Stimulated activated effector memory CD8-positive, alpha-beta T cell treated with anti-CD3 and anti-CD28 coated beads, Interleukin-12 subunit alpha, Interleukin-12 subunit beta, amount 100 ng/mL, for 72 hours (primary cell): ENCODE measurements around the gene MCUR1.
"Not testable (repeated sequence)": the region's sequence is repeated elsewhere in the genome, so short reads cannot be mapped to it uniquely, and the experiment has no call there.

ENCODE experiments used
- ATAC-seq: fragments of 150-1000 bp; cut with Tn5 transposase; 2 replicates; pipeline ENCODE4 v1.10.0; 2021
- DNase-seq, 2 donors: peaks; one replicate each; pipeline ENCODE4 v3.0.0; 2021 to 2022; ENCODE audit warnings: low spot score in 2 of 2
- H3K27ac Mint-ChIP-seq: one replicate; pipeline ENCODE4 v1.8.0; 2022; ENCODE audit warnings: mild to moderate bottlenecking, mixed read lengths
- H3K36me3 Mint-ChIP-seq: one replicate; pipeline ENCODE4 v1.8.0; 2022; ENCODE audit warnings: mild to moderate bottlenecking, mixed read lengths
- H3K4me1 Mint-ChIP-seq: one replicate; pipeline ENCODE4 v1.8.0; 2022; ENCODE audit warnings: mixed read lengths
- H3K4me3 Mint-ChIP-seq: one replicate; pipeline ENCODE4 v1.8.0; 2022; ENCODE audit warnings: mild to moderate bottlenecking, mixed read lengths
- H3K9me3 Mint-ChIP-seq: one replicate; pipeline ENCODE4 v1.8.0; 2022; ENCODE audit warnings: mixed read lengths

MCUR1 gene

DNA sequence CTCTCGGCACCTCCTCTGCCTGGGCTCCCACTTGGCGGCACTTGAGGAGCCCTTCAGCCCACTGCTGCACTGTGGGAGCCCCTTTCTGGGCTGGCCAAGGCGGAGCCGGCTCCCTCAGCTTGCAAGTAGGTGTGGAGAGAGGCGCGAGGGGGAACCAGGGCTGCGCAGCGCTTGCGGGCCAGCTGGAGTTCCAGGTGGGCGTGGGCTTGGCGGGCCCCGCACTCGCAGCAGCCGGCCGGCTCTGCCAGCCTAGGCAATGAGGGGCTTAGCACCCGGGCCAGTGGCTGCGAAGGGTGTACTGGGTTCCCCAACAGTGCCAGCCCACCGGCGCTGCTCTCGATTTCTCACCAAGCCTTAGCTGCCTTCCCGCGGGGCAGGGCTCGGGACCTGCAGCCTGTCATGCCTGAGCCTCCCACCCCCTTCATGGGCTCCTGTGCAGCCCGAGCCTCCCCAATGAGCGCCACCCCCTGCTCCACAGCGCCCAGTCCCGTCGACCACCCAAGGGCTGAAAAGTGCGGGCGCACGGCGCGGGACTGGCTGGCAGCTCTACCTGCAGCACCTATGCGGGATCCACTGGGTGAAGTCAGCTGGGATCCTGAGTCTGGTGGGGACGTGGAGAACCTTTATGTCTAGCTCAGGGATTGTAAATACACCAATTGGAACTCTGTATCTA lies 41.9 kb downstream of the MCUR1 start:
- not testable (repeated sequence) for DNase-seq, H3K36me3 Mint-ChIP-seq, ATAC-seq, H3K27ac Mint-ChIP-seq, H3K4me3 Mint-ChIP-seq, H3K9me3 Mint-ChIP-seq
- peaks cover 11% of the 10 kb centered on the region for H3K4me1 Mint-ChIP-seq

DNA sequence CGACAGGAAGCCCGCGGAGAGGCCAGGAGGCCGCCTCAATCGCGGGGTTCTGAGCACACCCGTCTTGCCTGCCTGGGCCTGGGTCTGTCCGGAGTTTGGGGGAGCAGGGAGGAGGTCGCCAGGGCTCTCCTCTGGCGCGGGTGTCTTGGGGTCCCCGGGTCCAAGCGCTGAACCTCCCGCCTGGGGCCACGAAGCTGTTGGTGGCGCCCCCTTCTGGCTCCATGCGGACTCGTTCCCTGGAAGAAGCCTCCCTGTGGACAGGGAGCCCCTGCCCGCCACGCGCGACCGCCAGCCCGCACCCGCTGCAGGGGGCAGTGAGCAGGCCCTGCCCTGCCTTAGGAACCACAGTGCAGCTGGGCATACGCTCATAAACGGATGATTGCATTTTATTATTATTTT lies 44.7 kb downstream of the MCUR1 start:
- H3K36me3 Mint-ChIP-seq = peaks cover 6% of the 10 kb centered on the region
- peak in 1 of 2 donors; percentile 16 for DNase-seq
- H3K27ac Mint-ChIP-seq = no peak overlapping the region
- peaks cover 26% of the 10 kb centered on the region for H3K4me1 Mint-ChIP-seq
- H3K9me3 Mint-ChIP-seq = no peaks in the 10 kb centered on the region
- H3K4me3 Mint-ChIP-seq = no peak overlapping the region
- no peak for ATAC-seq

- no peak for DNase-seq
- no peaks in the 10 kb centered on the region for H3K9me3 Mint-ChIP-seq
- H3K36me3 Mint-ChIP-seq = peaks cover 6% of the 10 kb centered on the region
- peaks cover 26% of the 10 kb centered on the region for H3K4me1 Mint-ChIP-seq
- ATAC-seq = no peak
- H3K4me3 Mint-ChIP-seq = no peak overlapping the region
- H3K27ac Mint-ChIP-seq = no peak overlapping the region
Measured at GRCh38 chr6:13769034-13769654, 45.2 kb downstream of the MCUR1 start.

DNA sequence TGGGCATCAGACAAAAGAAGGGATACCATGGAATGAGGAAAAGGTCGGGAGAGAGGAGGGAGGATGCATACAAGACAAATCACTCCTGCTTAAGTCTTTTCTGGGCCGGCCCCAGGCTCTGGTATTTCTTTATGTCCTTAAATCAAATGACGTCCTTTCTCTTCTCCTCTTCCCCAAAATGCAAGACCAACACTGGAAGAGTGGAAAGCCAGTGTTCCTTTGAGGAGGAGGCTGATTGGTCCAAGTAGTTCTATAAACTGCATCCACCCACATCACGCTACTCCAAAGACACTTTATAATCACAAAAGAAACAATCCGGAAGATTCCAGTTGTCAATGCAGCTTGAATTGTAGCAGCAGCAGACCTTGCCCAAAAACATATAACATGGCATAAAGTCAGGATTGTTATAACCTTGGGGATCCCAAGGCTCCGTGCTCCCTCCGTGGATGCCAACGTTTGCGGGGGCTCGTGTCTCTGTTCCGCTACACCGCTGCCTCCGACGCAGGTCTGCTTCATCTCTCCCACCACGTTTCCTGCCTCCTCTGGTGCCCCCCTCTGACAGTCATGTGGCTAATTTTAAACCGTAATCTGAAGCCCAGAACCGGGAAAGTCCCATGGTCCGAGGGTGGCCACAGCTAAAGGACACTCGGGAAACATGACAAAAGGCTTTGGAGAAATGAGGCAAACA lies 47.1 kb downstream of the MCUR1 start:
- DNase-seq (peak; percentile 24 to 64), ATAC-seq (peak; percentile 61)
- peak overlapping the region; percentile 78 for H3K4me3 Mint-ChIP-seq
- peaks cover 6% of the 10 kb centered on the region for H3K36me3 Mint-ChIP-seq
- peak overlapping the region; percentile 88 for H3K27ac Mint-ChIP-seq
- peaks cover 43% of the 10 kb centered on the region for H3K4me1 Mint-ChIP-seq
- no peaks in the 10 kb centered on the region for H3K9me3 Mint-ChIP-seq

GRCh38 chr6:13766201-13766634 lies 48.1 kb downstream of the MCUR1 start:
- Mint-ChIP-seq H3K27ac (no peak overlapping the region), H3K36me3 (peaks cover 6% of the 10 kb centered on the region), H3K4me1 (peaks cover 54% of the 10 kb centered on the region), H3K4me3 (no peak overlapping the region), H3K9me3 (no peaks in the 10 kb centered on the region)
- DNase-seq (no peak), ATAC-seq (no peak)

- Mint-ChIP-seq H3K9me3 (no peaks in the 10 kb centered on the region), H3K4me3 (no peak overlapping the region), H3K4me1 (peaks cover 55% of the 10 kb centered on the region)
Measured at GRCh38 chr6:13765570-13765969, 48.8 kb downstream of the MCUR1 start.

GRCh38 chr6:13764996-13765395 lies 49.4 kb downstream of the MCUR1 start:
- no peak for ATAC-seq
- no peaks in the 10 kb centered on the region for H3K9me3 Mint-ChIP-seq
- peaks cover 58% of the 10 kb centered on the region for H3K4me1 Mint-ChIP-seq
- no peak overlapping the region for H3K27ac Mint-ChIP-seq
- DNase-seq = no peak
- H3K36me3 Mint-ChIP-seq = peaks cover 6% of the 10 kb centered on the region
- no peak overlapping the region for H3K4me3 Mint-ChIP-seq

More at GRCh38 chr6:13765570-13765969, 48.8 kb downstream of the MCUR1 start:
- Mint-ChIP-seq H3K27ac (no peak overlapping the region), H3K36me3 (peaks cover 6% of the 10 kb centered on the region)
- no peak for DNase-seq
- ATAC-seq = no peak

GRCh38 chr6:13763740-13764381 lies 50.5 kb downstream of the MCUR1 start:
- Mint-ChIP-seq H3K27ac (peak overlapping the region; percentile 63), H3K4me1 (peaks cover 69% of the 10 kb centered on the region), H3K4me3 (peak overlapping the region; percentile 60), H3K9me3 (no peaks in the 10 kb centered on the region), H3K36me3 (peaks cover 6% of the 10 kb centered on the region)
- DNase-seq (peak; percentile 12 to 72), ATAC-seq (peak; percentile 84)

- Mint-ChIP-seq H3K4me1 (peaks cover 69% of the 10 kb centered on the region), H3K36me3 (peaks cover 6% of the 10 kb centered on the region), H3K27ac (peak overlapping the region; percentile 92), H3K9me3 (no peaks in the 10 kb centered on the region), H3K4me3 (peak overlapping the region; percentile 60)
- DNase-seq = peak; percentile 9 to 71
- peak; percentile 87 for ATAC-seq
Measured at GRCh38 chr6:13762611-13763441, 51.5 kb downstream of the MCUR1 start.

- peaks cover 63% of the 10 kb centered on the region for H3K4me1 Mint-ChIP-seq
- no peaks in the 10 kb centered on the region for H3K9me3 Mint-ChIP-seq
- ATAC-seq (no peak), DNase-seq (no peak)
- no peaks in the 10 kb centered on the region for H3K36me3 Mint-ChIP-seq
- H3K27ac Mint-ChIP-seq = peak overlapping the region; percentile 92
- peak overlapping the region; percentile 60 for H3K4me3 Mint-ChIP-seq
Measured at GRCh38 chr6:13761361-13762036, 52.9 kb downstream of the MCUR1 start.

GRCh38 chr6:13760307-13761304 lies 53.8 kb downstream of the MCUR1 start:
- Mint-ChIP-seq H3K4me1 (peaks cover 61% of the 10 kb centered on the region), H3K4me3 (no peak overlapping the region), H3K36me3 (no peaks in the 10 kb centered on the region), H3K27ac (no peak overlapping the region), H3K9me3 (no peaks in the 10 kb centered on the region)
- no peak for DNase-seq
- ATAC-seq = no peak

DNA sequence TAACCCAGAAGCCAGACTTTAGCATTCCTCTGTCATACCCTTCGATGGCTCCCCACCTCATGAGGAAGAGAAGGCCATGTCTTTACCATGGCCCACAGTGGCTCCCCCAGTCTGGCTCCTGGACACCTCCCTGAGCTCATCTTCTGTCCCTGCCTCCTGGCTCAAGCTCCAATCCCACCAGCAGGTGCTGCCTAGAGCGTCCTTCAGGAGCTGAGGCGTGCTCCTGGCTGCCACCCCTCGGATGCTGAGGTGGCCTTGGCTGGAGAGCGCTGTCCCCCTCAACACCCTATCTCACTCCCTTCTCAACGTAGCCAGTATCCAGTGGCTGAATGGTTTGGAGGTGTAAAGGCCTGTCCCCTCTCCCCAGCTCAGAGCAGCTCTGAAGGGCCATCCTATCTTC lies 55.3 kb downstream of the MCUR1 start:
- ATAC-seq (no peak), DNase-seq (no peak)
- H3K4me1 Mint-ChIP-seq = peaks cover 59% of the 10 kb centered on the region
- H3K36me3 Mint-ChIP-seq = no peaks in the 10 kb centered on the region
- peak overlapping the region; percentile 3 for H3K27ac Mint-ChIP-seq
- no peak overlapping the region for H3K4me3 Mint-ChIP-seq
- no peaks in the 10 kb centered on the region for H3K9me3 Mint-ChIP-seq

- H3K4me1 Mint-ChIP-seq = peaks cover 25% of the 10 kb centered on the region
- H3K36me3 Mint-ChIP-seq = no peaks in the 10 kb centered on the region
- H3K4me3 Mint-ChIP-seq = no peak overlapping the region
- no peak overlapping the region for H3K27ac Mint-ChIP-seq
- H3K9me3 Mint-ChIP-seq = no peaks in the 10 kb centered on the region
- ATAC-seq (no peak), DNase-seq (no peak)
Measured at GRCh38 chr6:13754644-13755043, 59.7 kb downstream of the MCUR1 start.
